GM23248 (cell line): ENCODE data around the gene SCYL2.

Source experiments
- EZH2 ChIP-seq: fragments of 200-600 bp; sonication (generic); IDR thresholded peaks from 2 replicates; pipeline ENCODE4 v1.6.1; 2018; ENCODE audit warnings: antibody characterized with exemption, mild to moderate bottlenecking; ENCODE audit not compliant: insufficient read depth, poor library complexity, severe bottlenecking
- EZH2phosphoT487 ChIP-seq: fragments of 200-600 bp; sonication (generic); IDR thresholded peaks from 2 replicates; pipeline ENCODE4 v1.6.1; 2018; ENCODE audit warnings: antibody characterized with exemption, moderate library complexity, mild to moderate bottlenecking, low read depth; ENCODE audit not compliant: insufficient read depth

DNA sequence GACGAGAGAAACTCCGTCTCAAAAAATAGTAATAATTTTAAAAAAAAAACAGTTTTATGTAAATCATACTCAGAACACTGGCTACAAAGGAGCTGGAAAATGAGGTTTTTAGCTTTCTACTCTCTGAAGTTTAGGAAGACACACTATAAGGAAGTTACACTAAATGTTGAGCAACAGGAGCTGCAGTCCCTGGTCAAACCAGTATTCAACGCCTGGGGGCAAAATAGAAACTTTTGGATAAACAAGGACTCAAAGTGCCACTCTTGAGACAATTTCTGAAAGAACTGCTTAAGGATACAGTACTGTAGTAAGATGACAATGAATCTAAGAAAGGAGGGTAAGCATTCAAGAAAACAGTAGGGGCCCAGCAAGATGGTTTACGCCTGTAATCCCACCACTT lies 37.1 kb upstream of the SCYL2 start:
- no peak for TF ChIP-seq EZH2
- TF ChIP-seq EZH2phosphoT487, result no peak
